GM18909 (cell line): Measurements from ENCODE around the gene FOXO3.
"Not testable (repeated sequence)": the region's sequence is repeated elsewhere in the genome, so short reads cannot be mapped to it uniquely, and the experiment has no call there.

Source experiments
- ATAC-seq: cut with Tn5 transposase; IDR thresholded peaks from one replicate; pipeline ENCODE4 v1.9.1; 2021; ENCODE audit warnings: mild to moderate bottlenecking; ENCODE audit not compliant: unreplicated experiment, poor library complexity

Gene FOXO3

GRCh38 chr6:108675226-108676200, 114.8 kb downstream of the FOXO3 start:
- no peak for ATAC-seq

GRCh38 chr6:108676555-108676954, 115.8 kb downstream of the FOXO3 start:
- ATAC-seq: no peak

GRCh38 chr6:108677357-108677756, 116.6 kb downstream of the FOXO3 start:
- ATAC-seq: no peak

GRCh38 chr6:108677894-108678293, 117.2 kb downstream of the FOXO3 start:
- no peak for ATAC-seq

GRCh38 chr6:108680314-108680713, 119.6 kb downstream of the FOXO3 start:
- not testable (repeated sequence) for ATAC-seq

- not testable (repeated sequence) for ATAC-seq
Measured at GRCh38 chr6:108681721-108682120, 121.0 kb downstream of the FOXO3 start.

GRCh38 chr6:108682383-108683119, 121.8 kb downstream of the FOXO3 start:
- not testable (repeated sequence) for ATAC-seq

GRCh38 chr6:108683976-108684375, 123.3 kb downstream of the FOXO3 start:
- not testable (repeated sequence) for ATAC-seq

GRCh38 chr6:108684771-108685329, 124.1 kb downstream of the FOXO3 start:
- no peak for ATAC-seq

GRCh38 chr6:108685970-108686369, 125.3 kb downstream of the FOXO3 start:
- ATAC-seq: no peak

GRCh38 chr6:108686896-108687295, 126.2 kb downstream of the FOXO3 start:
- no peak for ATAC-seq

GRCh38 chr6:108687921-108688320, 127.2 kb downstream of the FOXO3 start:
- ATAC-seq: no peak

GRCh38 chr6:108689272-108690161, 128.8 kb downstream of the FOXO3 start:
- ATAC-seq: no peak

- ATAC-seq: no peak
Measured at GRCh38 chr6:108690326-108691049, 129.8 kb downstream of the FOXO3 start.

GRCh38 chr6:108693430-108694154, 132.9 kb downstream of the FOXO3 start:
- no peak for ATAC-seq

GRCh38 chr6:108694816-108695215, 134.1 kb downstream of the FOXO3 start:
- ATAC-seq: no peak

- no peak for ATAC-seq
Measured at GRCh38 chr6:108697561-108698161, 136.9 kb downstream of the FOXO3 start.

GRCh38 chr6:108698593-108699289, 138.0 kb downstream of the FOXO3 start:
- no peak for ATAC-seq
